Effector memory CD4-positive, alpha-beta T cell (primary cell): ENCODE data around the gene CPSF4.

Experiments used
- DNase-seq, 3 donors: peaks; one replicate each; pipeline ENCODE4 v3.0.0-alpha.2; 2020
- H3K27ac ChIP-seq: 2 replicates; pipeline ENCODE4 v1.7.0; 2013; ENCODE audit warnings: mild to moderate bottlenecking, low read length, moderate library complexity; ENCODE audit not compliant: insufficient read depth, poor library complexity, severe bottlenecking
- H3K27me3 ChIP-seq: replicated peaks from 2 replicates; pipeline ENCODE4 v1.7.0; 2013; ENCODE audit warnings: mild to moderate bottlenecking, low read length; ENCODE audit not compliant: insufficient read depth, control insufficient read depth, poor library complexity, severe bottlenecking
- H3K36me3 ChIP-seq: 2 replicates; pipeline ENCODE4 v1.7.0; 2013; ENCODE audit warnings: mild to moderate bottlenecking, low read length, moderate library complexity; ENCODE audit not compliant: control insufficient read depth, insufficient read depth
- H3K4me1 ChIP-seq: 2 replicates; pipeline ENCODE4 v1.7.0; 2013; ENCODE audit warnings: low read length, mild to moderate bottlenecking; ENCODE audit not compliant: control insufficient read depth, insufficient read depth, poor library complexity, severe bottlenecking
- H3K4me3 ChIP-seq: 2 replicates; pipeline ENCODE4 v1.7.0; 2013; ENCODE audit warnings: low read length, low read depth, mild to moderate bottlenecking; ENCODE audit not compliant: insufficient read depth, poor library complexity, severe bottlenecking
- H3K9me3 ChIP-seq: 2 replicates; pipeline ENCODE4 v1.7.0; 2013; ENCODE audit warnings: mild to moderate bottlenecking, low read length, moderate library complexity; ENCODE audit not compliant: control insufficient read depth

CPSF4 gene

DNA sequence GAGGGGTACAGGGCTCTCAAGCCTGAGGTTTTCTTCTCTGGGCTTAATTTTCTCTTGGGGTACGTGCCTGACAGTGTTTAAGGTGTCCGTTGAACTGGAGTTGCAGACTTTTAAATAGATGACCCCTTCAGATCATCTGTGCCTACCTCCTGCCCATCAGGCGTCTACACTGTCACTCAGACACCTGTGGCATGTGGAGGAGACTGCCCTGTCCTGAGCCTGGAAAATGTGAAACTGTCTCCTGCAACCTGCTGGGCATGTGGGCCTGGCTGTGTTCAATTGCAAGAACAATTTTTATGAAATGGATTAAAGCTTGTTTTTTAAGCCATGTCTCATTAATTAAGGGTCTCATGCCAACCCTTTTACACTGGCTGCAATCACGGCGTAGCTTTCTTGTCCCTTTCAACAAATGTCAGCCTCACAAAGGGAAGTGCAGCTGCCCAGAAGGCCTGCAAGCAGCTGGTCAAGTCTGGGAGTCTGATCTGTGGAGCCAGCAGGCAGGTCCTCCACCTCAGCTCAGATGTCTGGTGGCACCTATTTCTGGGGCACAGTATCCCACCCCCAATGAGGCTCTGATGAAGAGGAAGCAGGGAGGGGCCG is 18.4 kb downstream of the CPSF4 start:
- Histone ChIP-seq H3K36me3 (peaks cover 76% of the 10 kb centered on the region), H3K4me1 (no peaks in the 10 kb centered on the region), H3K4me3 (no peak overlapping the region), H3K9me3 (no peaks in the 10 kb centered on the region), H3K27ac (no peak overlapping the region), H3K27me3 (no peaks in the 10 kb centered on the region)
- DNase-seq, result no peak

DNA sequence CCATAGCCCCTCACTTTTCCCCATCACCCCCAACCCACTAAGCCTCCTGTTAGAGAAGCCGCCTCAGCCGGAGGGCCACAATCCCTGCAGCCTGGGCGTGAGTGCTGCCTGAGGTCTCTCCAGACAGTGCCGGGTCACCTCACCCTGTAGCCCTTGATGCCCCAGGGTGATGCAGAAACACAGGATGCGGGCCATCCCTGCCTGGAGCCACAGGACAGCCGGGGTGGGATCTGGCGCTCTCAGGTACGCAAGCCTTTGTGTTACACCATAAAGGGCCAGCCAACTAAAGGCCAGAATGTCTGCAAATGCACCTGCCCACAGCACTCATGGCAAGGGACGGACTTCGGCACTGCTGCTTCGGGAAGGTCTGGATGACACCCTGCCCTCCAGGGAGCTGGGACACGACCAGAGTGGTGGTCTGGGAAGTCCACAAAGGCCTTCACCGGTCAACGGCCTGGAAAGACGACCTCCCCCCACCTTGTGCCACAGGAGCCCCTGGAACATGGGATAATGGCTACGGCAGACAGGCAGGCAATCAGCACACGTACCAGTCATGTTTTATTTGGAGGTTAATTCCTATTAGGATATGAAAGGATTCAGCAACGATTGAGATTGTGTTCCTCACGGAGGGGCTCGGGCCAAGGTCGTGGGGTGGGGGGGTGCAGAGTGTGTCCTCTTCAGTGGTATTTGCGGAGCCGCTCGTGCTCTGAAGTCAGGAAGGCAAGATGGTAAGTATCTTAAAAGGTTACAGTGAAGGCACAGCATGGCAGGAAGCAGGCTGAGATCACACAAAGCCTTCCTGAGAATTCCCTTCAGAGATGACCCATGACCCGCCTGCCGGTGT is 19.1 kb downstream of the CPSF4 start:
- H3K27ac ChIP-seq, result no peak overlapping the region
- no peaks in the 10 kb centered on the region for H3K27me3 ChIP-seq
- H3K4me3 ChIP-seq, result no peak overlapping the region
- H3K36me3 ChIP-seq, result peaks cover 70% of the 10 kb centered on the region
- no peak for DNase-seq
- H3K4me1 ChIP-seq, result peaks cover under 1% of the 10 kb centered on the region
- no peaks in the 10 kb centered on the region for H3K9me3 ChIP-seq

DNA sequence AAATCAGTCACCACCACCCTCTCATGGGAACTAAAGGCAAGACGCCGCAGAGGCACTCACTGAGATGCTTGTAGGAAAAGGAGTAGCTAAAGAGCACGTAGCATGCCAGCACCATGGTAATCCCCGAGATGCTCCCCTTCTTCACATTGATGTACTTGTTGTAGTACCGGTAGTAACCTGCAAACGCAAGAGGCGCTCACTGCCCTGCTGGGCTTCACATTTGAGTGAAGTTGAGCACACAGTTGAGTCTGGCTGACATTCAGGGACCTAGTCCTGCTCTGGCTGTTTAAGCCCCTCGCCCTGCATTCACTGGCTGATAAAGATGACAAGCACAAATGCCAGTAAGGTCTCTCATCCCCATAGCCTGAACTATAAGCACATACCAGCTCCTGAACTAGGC is 20.3 kb downstream of the CPSF4 start:
- H3K36me3 ChIP-seq, result peaks cover 64% of the 10 kb centered on the region
- no peak for DNase-seq

DNA sequence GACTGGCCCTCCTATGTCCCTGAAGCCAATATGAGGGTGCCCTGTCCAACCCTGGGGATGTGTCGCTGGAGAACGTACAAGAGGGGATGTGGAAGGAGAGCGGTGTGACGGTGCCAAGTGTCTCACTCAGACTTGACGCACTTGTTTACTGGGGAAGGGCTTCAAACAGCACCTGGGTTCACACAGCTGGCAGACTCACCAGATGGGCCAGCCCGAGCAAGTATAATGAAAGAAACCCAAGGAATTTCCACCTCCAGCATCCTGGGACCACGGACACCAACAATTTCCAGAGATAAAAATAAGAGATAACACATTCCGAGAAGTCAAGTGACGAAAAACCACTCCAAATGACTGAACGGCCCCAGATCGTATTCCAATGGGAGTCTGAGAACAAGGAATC is 21.9 kb downstream of the CPSF4 start:
- H3K27me3 ChIP-seq, result no peaks in the 10 kb centered on the region
- DNase-seq, result no peak
- no peak overlapping the region for H3K27ac ChIP-seq
- H3K4me1 ChIP-seq, result peaks cover 13% of the 10 kb centered on the region
- H3K4me3 ChIP-seq, result no peak overlapping the region
- H3K36me3 ChIP-seq, result peaks cover 50% of the 10 kb centered on the region
- H3K9me3 ChIP-seq, result no peaks in the 10 kb centered on the region

More for the DNA sequence above, 20.3 kb downstream of the CPSF4 start:
- Histone ChIP-seq H3K4me1 (peaks cover 2% of the 10 kb centered on the region), H3K9me3 (no peaks in the 10 kb centered on the region), H3K27ac (no peak overlapping the region), H3K4me3 (no peak overlapping the region), H3K27me3 (no peaks in the 10 kb centered on the region)

DNA sequence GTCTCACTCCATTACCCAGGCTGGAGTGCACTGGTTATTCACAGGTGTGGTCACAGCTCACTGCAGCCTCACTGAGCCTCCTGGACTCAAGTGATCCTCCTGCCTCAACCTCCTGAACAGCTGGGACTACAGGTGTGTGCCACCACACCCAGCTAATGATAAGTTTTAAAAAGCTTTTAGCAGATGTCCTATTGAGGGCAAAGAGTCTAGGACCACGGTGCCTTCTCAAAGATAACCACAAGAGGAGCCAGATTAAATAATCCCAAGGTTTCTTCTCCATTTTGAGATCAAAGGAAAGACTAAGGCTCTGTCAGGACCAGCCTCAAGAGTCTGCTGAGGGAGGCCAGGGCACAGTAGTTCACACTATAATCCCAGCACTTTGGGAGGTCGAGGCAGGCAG is 22.5 kb downstream of the CPSF4 start:
- no peak for DNase-seq
- H3K36me3 ChIP-seq, result peaks cover 46% of the 10 kb centered on the region
- no peaks in the 10 kb centered on the region for H3K9me3 ChIP-seq
- no peak overlapping the region for H3K4me3 ChIP-seq
- H3K4me1 ChIP-seq, result peaks cover 16% of the 10 kb centered on the region
- no peaks in the 10 kb centered on the region for H3K27me3 ChIP-seq
- H3K27ac ChIP-seq, result no peak overlapping the region

DNA sequence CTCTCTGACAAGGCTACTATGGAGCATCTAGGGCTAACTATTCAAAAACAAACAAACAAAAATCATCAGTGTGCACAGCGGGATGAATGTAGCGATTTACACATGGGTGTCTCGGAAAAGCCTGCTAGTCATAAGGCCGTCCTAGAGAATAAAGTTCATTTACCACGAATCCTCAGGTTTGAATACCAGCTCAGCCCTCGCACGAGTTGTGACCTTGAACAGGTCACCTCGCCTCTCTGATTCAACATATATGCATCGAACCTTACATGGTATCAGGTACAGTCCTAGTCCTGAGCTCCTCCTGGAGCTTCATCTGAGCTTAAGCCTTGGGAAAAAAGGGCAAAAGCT is 26.7 kb downstream of the CPSF4 start:
- Histone ChIP-seq H3K9me3 (no peaks in the 10 kb centered on the region), H3K27ac (peak overlapping the region; percentile 82), H3K4me3 (peak overlapping the region; percentile 97), H3K4me1 (peaks cover 19% of the 10 kb centered on the region), H3K36me3 (peaks cover 10% of the 10 kb centered on the region), H3K27me3 (no peaks in the 10 kb centered on the region)
- DNase-seq, result no peak

DNA sequence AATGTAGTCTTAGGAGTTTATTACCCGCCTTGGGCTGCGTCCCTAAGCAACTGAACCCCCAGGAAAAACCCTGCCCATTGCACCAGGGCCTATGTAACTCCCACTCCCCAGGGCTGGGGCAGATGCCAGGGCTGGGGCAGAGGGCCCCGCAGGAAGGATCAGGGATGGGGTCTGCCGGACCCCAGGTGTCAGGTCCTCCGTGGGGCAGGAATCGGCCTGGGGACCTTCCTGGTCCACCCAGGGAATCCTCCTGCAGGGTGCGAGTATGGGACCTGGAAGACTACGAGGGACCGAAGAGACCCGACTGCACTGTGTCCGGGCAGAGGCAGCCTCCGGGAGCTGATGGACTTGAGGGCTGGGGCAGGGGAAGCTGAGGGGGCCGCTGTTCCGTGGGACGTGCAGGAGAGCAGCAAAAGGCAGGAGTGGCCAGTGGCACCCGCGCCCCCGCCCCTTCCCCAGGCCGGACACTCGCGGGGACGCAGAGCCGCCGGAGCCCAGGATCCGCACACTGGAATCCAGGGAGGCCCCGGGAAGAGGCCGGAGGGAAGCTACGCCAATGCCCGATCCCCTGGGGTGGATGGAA is 29.7 kb downstream of the CPSF4 start:
- no peaks in the 10 kb centered on the region for H3K27me3 ChIP-seq
- no peaks in the 10 kb centered on the region for H3K9me3 ChIP-seq
- H3K4me3 ChIP-seq, result no peak overlapping the region
- no peak for DNase-seq
- H3K36me3 ChIP-seq, result peaks cover 4% of the 10 kb centered on the region
- H3K27ac ChIP-seq, result no peak overlapping the region
- H3K4me1 ChIP-seq, result peaks cover 17% of the 10 kb centered on the region

DNA sequence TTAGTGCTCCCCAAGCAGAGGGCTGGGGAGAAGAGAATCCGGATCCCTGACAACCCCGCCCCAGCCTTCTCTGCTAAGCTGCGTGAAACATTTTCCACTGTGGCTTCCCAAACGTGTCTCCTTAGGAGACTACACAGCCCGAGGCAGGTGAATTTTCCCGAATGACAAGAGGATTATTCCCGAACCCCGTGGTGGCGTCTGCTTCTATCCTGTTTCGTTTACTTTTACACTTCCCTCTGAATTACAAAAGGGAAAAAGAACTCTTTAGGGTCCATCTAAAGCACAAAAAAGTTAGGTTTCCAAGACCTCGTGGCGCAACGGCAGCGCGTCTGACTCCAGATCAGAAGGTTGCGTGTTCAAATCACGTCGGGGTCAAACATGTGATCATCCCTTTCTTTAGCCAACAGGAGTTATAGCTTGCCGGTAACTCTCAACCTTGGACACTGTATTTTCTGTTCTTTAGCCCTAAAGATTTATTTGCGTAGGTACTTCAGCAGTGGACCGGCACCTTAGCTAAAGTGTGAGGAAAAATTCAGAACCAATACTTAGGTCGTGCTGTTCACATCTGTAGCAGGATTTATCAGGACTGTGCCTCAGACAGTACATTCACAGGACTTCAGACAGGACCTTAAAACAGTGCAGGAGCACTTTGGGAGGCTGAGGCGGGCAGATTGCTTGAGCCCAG is 30.8 kb downstream of the CPSF4 start:
- no peaks in the 10 kb centered on the region for H3K36me3 ChIP-seq
- H3K4me1 ChIP-seq, result peaks cover 17% of the 10 kb centered on the region
- H3K4me3 ChIP-seq, result no peak overlapping the region
- no peak overlapping the region for H3K27ac ChIP-seq
- H3K9me3 ChIP-seq, result no peaks in the 10 kb centered on the region
- no peak for DNase-seq
- H3K27me3 ChIP-seq, result no peaks in the 10 kb centered on the region

DNA sequence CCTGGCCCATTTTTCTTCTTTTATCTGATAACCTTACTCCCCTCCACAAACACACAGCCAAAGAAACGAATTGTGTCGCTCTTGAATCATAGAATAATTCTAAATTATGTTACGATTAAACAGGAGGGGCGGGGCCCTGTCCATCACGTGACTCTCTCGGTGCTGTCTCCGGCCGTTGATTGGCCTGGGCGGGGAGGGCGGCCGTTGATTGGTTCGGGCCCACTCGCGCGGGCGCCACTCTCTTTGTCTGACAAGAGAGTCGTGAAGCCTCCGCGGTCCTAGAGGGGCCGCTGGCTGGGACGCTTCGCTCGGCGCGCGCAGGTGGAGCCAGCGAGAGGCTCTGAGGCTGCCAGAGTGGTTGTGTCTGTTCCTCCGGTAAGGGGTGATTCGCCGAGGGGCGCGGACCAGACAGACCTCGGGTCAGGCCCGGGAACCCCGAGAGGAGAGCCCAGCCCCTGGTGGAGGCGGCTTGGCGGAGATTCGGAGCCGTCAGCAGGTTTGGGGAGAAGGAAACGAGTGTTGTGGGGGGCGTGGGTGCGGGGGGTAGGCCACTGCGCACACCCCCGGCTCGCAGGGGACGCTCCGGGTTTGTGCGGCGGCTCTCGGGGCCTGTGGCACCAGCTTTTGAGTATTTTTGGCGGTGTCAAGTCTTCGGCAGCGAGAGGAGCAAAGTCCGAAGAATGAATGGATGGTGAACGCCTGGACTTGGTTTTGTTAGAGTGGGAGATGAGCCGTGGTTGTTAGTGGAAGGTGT is 34.0 kb downstream of the CPSF4 start, which contains the start of gene ZNF789:
TSS of gene ZNF789 (plus strand) at position 330 of the 754 bp plus-strand sequence. CDS start 3,567 bp downstream, outside the sequence.
- H3K4me1 ChIP-seq, result no peaks in the 10 kb centered on the region
- no peaks in the 10 kb centered on the region for H3K27me3 ChIP-seq
- H3K27ac ChIP-seq, result peak within 1 kb of the TSS; percentile 73
- DNase-seq, result peak; percentile 92 to 98 (median 97)
- H3K36me3 ChIP-seq, result no peaks in the 10 kb centered on the region
- peak within 1 kb of the TSS; percentile 84 for H3K4me3 ChIP-seq
- no peaks in the 10 kb centered on the region for H3K9me3 ChIP-seq
